ENCODE data around the gene NBEA.

DNA sequence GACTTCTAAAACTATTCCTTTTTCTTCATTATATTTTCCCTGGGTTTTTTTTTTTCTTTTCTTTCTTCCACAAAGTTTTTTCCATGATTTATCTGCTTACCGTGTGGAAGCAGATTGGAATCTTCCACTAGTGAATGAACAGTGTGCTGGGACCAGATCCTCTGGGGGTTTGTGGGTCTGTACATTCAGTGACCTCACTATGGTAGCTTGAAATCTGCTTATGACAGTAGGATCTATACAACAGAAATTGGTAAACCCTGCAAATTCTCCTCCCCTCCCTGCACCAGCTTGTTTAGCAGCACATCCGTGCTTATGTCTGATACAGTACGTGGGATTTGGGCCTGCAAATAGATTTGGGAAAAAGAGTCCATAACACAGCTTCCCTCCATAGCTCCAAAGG, 560.4 kb downstream of the NBEA start:
- TF ChIP-seq, protein P1, sequence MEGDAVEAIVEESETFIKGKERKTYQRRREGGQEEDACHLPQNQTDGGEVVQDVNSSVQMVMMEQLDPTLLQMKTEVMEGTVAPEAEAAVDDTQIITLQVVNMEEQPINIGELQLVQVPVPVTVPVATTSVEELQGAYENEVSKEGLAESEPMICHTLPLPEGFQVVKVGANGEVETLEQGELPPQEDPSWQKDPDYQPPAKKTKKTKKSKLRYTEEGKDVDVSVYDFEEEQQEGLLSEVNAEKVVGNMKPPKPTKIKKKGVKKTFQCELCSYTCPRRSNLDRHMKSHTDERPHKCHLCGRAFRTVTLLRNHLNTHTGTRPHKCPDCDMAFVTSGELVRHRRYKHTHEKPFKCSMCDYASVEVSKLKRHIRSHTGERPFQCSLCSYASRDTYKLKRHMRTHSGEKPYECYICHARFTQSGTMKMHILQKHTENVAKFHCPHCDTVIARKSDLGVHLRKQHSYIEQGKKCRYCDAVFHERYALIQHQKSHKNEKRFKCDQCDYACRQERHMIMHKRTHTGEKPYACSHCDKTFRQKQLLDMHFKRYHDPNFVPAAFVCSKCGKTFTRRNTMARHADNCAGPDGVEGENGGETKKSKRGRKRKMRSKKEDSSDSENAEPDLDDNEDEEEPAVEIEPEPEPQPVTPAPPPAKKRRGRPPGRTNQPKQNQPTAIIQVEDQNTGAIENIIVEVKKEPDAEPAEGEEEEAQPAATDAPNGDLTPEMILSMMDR (IDR thresholded peaks at IDR 0.05) = no peak
- TF ChIP-seq POLR2AphosphoS5 (IDR thresholded peaks at IDR 0.05; ENCODE audit: low read depth, low read length) = no peak
- TF ChIP-seq SIN3A (IDR thresholded peaks at IDR 0.05; ENCODE audit: borderline replicate concordance, insufficient read depth, low read depth, low read length) = no peak
- TF ChIP-seq, protein P2, sequence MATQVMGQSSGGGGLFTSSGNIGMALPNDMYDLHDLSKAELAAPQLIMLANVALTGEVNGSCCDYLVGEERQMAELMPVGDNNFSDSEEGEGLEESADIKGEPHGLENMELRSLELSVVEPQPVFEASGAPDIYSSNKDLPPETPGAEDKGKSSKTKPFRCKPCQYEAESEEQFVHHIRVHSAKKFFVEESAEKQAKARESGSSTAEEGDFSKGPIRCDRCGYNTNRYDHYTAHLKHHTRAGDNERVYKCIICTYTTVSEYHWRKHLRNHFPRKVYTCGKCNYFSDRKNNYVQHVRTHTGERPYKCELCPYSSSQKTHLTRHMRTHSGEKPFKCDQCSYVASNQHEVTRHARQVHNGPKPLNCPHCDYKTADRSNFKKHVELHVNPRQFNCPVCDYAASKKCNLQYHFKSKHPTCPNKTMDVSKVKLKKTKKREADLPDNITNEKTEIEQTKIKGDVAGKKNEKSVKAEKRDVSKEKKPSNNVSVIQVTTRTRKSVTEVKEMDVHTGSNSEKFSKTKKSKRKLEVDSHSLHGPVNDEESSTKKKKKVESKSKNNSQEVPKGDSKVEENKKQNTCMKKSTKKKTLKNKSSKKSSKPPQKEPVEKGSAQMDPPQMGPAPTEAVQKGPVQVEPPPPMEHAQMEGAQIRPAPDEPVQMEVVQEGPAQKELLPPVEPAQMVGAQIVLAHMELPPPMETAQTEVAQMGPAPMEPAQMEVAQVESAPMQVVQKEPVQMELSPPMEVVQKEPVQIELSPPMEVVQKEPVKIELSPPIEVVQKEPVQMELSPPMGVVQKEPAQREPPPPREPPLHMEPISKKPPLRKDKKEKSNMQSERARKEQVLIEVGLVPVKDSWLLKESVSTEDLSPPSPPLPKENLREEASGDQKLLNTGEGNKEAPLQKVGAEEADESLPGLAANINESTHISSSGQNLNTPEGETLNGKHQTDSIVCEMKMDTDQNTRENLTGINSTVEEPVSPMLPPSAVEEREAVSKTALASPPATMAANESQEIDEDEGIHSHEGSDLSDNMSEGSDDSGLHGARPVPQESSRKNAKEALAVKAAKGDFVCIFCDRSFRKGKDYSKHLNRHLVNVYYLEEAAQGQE (IDR thresholded peaks at IDR 0.05; ENCODE audit: insufficient read depth in 1 of 2, low read depth in 2 of 2, low read length in 1 of 2) = no peak
- no peak for TF ChIP-seq TCF7L2 (IDR thresholded peaks at IDR 0.05; ENCODE audit: low read depth, low read length)
